Measurements from ENCODE around the gene ALOX12. TPM values are rescaled to one million over a fixed set of nuclear protein-coding genes. Genes with fewer than 3 reads are reported as not detected.

The ALOX12 gene
- total RNA-seq, 6 experiments from 2014 or later, result not detected

- Mint-ChIP-seq H3K9me3 (no peaks in the 10 kb centered on the region), H3K4me3 (no peak overlapping the region), H3K36me3 (ENCODE audit: low read depth) (peaks cover 7% of the 10 kb centered on the region), H3K27me3 (ENCODE audit: insufficient read depth) (no peaks in the 10 kb centered on the region; the same call in 1 of the 2 replicates), H3K27ac (no peak overlapping the region), H3K4me1 (ENCODE audit: low read depth) (peaks cover 5% of the 10 kb centered on the region; the same call in 1 of the 2 replicates)
- no peak for TF ChIP-seq CTCF (IDR thresholded peaks at IDR 0.05)
- DNase-seq, result no peak
Measured at GRCh38 chr17:7003745-7004144, 7.9 kb downstream of the ALOX12 start.

GRCh38 chr17:7004398-7005253 is 8.8 kb downstream of the ALOX12 start:
- Mint-ChIP-seq H3K27ac (no peak overlapping the region), H3K4me1 (ENCODE audit: low read depth) (peaks cover 10% of the 10 kb centered on the region), H3K9me3 (no peaks in the 10 kb centered on the region), H3K36me3 (ENCODE audit: low read depth) (peaks cover 11% of the 10 kb centered on the region), H3K27me3 (ENCODE audit: insufficient read depth) (no peaks in the 10 kb centered on the region; the same call in 1 of the 2 replicates), H3K4me3 (no peak overlapping the region)
- peak; percentile 56 for DNase-seq
- TF ChIP-seq CTCF (IDR thresholded peaks at IDR 0.05), result peak; percentile 86

- H3K4me3 Mint-ChIP-seq, result no peak overlapping the region
- H3K4me1 Mint-ChIP-seq (ENCODE audit: low read depth), result peaks cover 21% of the 10 kb centered on the region
- TF ChIP-seq CTCF (IDR thresholded peaks at IDR 0.05), result no peak
- no peak for DNase-seq
- no peak overlapping the region for H3K27ac Mint-ChIP-seq
- no peaks in the 10 kb centered on the region for H3K9me3 Mint-ChIP-seq
- peaks cover 13% of the 10 kb centered on the region for H3K36me3 Mint-ChIP-seq (ENCODE audit: low read depth)
- no peaks in the 10 kb centered on the region; the same call in 1 of the 2 replicates for H3K27me3 Mint-ChIP-seq (ENCODE audit: insufficient read depth)
Measured at GRCh38 chr17:7005716-7006115, 9.9 kb downstream of the ALOX12 start.

- no peak for TF ChIP-seq CTCF (IDR thresholded peaks at IDR 0.05)
- no peaks in the 10 kb centered on the region for H3K9me3 Mint-ChIP-seq
- H3K4me1 Mint-ChIP-seq (ENCODE audit: low read depth), result peaks cover 32% of the 10 kb centered on the region
- H3K36me3 Mint-ChIP-seq (ENCODE audit: low read depth), result peaks cover 6% of the 10 kb centered on the region
- H3K4me3 Mint-ChIP-seq, result no peak overlapping the region
- no peak for DNase-seq
- no peaks in the 10 kb centered on the region; the same call in 1 of the 2 replicates for H3K27me3 Mint-ChIP-seq (ENCODE audit: insufficient read depth)
- H3K27ac Mint-ChIP-seq, result no peak overlapping the region; the same call in 1 of the 2 replicates
Measured at GRCh38 chr17:7007143-7007542, 11.3 kb downstream of the ALOX12 start.

GRCh38 chr17:7010523-7010922 is 14.7 kb downstream of the ALOX12 start:
- no peak for TF ChIP-seq CTCF (IDR thresholded peaks at IDR 0.05)
- Mint-ChIP-seq H3K36me3 (ENCODE audit: low read depth) (peaks cover 25% of the 10 kb centered on the region), H3K9me3 (peaks cover 7% of the 10 kb centered on the region; the same call in 1 of the 2 replicates), H3K27ac (no peak overlapping the region; the same call in 1 of the 2 replicates), H3K4me1 (ENCODE audit: low read depth) (peaks cover 49% of the 10 kb centered on the region), H3K4me3 (peak overlapping the region; percentile 99), H3K27me3 (ENCODE audit: insufficient read depth) (no peaks in the 10 kb centered on the region; the same call in 1 of the 2 replicates)
- DNase-seq, result no peak

All from HFFc6 (cell line).